Measurements from ENCODE around the gene ZFAND4. TPM values are rescaled to one million over a fixed set of nuclear protein-coding genes. Genes with fewer than 3 reads are reported as not detected.

Gene ZFAND4
- total RNA-seq, 1 donor from 2014 or later, result 9.1 TPM

DNA sequence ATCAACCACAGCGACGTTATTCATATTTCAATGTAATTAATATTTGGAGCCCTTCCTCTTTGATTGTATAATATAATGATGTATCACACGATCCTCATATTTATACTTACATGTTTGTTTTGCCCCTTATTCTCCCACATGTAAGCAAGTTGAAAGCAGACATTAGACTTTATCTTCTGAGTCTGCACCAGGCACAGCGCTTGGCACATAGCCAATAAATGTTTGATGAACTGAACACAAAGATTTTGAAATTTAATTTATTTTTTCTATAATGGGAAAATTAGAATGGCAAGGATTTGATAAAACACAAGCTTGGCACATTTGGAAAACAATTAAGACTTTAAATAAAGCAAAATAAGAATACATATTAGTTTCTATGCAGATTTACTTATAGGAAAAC is 31.6 kb downstream of the ZFAND4 start:
- TF ChIP-seq, protein P1, sequence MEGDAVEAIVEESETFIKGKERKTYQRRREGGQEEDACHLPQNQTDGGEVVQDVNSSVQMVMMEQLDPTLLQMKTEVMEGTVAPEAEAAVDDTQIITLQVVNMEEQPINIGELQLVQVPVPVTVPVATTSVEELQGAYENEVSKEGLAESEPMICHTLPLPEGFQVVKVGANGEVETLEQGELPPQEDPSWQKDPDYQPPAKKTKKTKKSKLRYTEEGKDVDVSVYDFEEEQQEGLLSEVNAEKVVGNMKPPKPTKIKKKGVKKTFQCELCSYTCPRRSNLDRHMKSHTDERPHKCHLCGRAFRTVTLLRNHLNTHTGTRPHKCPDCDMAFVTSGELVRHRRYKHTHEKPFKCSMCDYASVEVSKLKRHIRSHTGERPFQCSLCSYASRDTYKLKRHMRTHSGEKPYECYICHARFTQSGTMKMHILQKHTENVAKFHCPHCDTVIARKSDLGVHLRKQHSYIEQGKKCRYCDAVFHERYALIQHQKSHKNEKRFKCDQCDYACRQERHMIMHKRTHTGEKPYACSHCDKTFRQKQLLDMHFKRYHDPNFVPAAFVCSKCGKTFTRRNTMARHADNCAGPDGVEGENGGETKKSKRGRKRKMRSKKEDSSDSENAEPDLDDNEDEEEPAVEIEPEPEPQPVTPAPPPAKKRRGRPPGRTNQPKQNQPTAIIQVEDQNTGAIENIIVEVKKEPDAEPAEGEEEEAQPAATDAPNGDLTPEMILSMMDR (IDR thresholded peaks at IDR 0.05; ENCODE audit: insufficient read depth, low read length, poor library complexity, severe bottlenecking), result no peak
- H3K27me3 ChIP-seq (ENCODE audit: control insufficient read depth, insufficient read depth, low read length), result no peaks in the 10 kb centered on the region
- H3K36me3 ChIP-seq (ENCODE audit: control insufficient read depth, insufficient read depth, low read length), result no peaks in the 10 kb centered on the region

DNA sequence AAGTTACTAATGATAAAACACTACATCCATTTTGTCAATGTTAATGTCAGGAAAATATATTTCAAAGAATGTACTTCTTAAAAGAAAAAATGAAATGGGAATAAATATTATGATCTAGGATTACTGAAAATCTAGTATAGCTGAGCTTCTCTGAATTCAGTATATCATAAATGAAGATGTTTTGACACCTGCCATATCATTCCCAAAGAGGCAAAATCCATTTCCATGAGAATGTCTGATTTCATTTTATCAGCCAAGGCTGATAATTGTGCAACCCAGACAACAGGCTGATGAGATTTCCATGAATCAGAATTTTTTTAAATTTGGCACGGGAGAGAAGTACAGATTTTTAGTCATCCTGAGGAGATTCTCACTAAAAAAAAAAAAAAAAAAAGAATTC is 32.5 kb downstream of the ZFAND4 start:
- H3K4me3 ChIP-seq (ENCODE audit: low read depth, low read length), result no peak overlapping the region
- H3K27me3 ChIP-seq (ENCODE audit: control insufficient read depth, insufficient read depth, low read length), result no peaks in the 10 kb centered on the region
- TF ChIP-seq, protein P1 (IDR thresholded peaks at IDR 0.05; ENCODE audit: insufficient read depth, low read length, poor library complexity, severe bottlenecking), result no peak
- H3K36me3 ChIP-seq (ENCODE audit: control insufficient read depth, insufficient read depth, low read length), result no peaks in the 10 kb centered on the region
- no peak for DNase-seq (ENCODE audit: low read depth)

More for the DNA sequence above, 31.6 kb downstream of the ZFAND4 start:
- H3K4me3 ChIP-seq (ENCODE audit: low read depth, low read length), result no peak overlapping the region
- no peak for DNase-seq (ENCODE audit: low read depth)

DNA sequence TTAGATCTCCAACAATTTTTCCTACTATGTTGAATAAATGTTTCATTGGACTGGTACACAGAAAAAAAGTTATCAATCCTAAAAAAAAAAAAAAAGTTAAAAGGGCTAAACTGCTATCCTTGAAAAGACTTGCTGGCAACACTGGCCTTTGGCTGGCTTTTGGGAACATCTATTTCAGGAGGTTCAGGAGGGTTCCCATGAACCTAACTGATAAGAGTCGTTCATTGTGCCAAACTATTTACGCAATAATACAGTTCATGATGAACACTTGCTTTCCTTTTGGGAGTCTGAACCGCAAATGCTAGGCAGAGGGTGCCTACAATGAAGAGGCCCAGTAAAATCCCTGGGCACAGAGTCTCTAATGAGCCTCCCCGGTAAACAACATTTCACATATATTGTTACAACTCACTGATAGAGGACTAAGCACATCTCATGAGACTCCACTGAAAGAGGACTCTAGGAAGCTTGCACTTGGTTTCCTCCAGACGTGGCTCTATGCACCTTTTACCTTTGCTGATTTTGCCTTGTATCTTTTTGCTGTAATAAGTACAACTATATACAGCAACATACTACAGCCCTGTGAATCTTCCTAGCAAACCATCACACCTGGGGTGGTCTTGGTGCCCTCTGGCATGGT is 45.0 kb downstream of the ZFAND4 start:
- no peak for DNase-seq (ENCODE audit: low read depth)
- no peak overlapping the region for H3K4me3 ChIP-seq (ENCODE audit: low read depth, low read length)
- H3K27me3 ChIP-seq (ENCODE audit: control insufficient read depth, insufficient read depth, low read length), result no peaks in the 10 kb centered on the region
- no peaks in the 10 kb centered on the region for H3K36me3 ChIP-seq (ENCODE audit: control insufficient read depth, insufficient read depth, low read length)
- TF ChIP-seq, protein P1 (IDR thresholded peaks at IDR 0.05; ENCODE audit: insufficient read depth, low read length, poor library complexity, severe bottlenecking), result no peak

DNA sequence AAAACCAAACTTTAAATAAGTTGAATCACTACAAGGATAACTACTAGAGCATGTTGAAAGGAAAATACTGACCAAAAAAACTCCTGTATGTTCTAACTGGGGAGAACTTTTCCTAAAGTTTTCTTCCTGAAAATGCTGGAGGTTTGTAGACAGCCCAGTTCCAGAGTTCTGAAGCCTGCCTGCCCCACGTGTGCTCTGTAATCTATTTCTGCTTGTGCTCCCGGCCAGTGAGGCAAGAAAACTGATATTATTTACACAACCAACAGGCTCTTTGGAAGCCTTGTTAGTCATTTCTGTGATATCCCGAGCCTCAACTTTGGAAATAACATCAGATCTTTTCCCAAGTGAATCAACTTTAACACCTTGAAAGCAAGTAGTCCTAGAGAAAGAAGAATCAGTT is 46.7 kb downstream of the ZFAND4 start:
- TF ChIP-seq, protein P1 (IDR thresholded peaks at IDR 0.05; ENCODE audit: insufficient read depth, low read length, poor library complexity, severe bottlenecking), result no peak
- no peak overlapping the region for H3K4me3 ChIP-seq (ENCODE audit: low read depth, low read length)
- DNase-seq (ENCODE audit: low read depth), result no peak
- H3K36me3 ChIP-seq (ENCODE audit: control insufficient read depth, insufficient read depth, low read length), result no peaks in the 10 kb centered on the region
- H3K27me3 ChIP-seq (ENCODE audit: control insufficient read depth, insufficient read depth, low read length), result no peaks in the 10 kb centered on the region

- Histone ChIP-seq H3K36me3 (ENCODE audit: control insufficient read depth, insufficient read depth, low read length) (no peaks in the 10 kb centered on the region), H3K27me3 (ENCODE audit: control insufficient read depth, insufficient read depth, low read length) (no peaks in the 10 kb centered on the region), H3K4me3 (ENCODE audit: low read depth, low read length) (no peak overlapping the region)
- TF ChIP-seq, protein P1 (IDR thresholded peaks at IDR 0.05; ENCODE audit: insufficient read depth, low read length, poor library complexity, severe bottlenecking), result no peak
- no peak for DNase-seq (ENCODE audit: low read depth)
These were observed 47.8 kb downstream of the ZFAND4 start for GRCh38 chr10:45624724-45625123.

GRCh38 chr10:45614869-45615268 is 57.7 kb downstream of the ZFAND4 start:
- Histone ChIP-seq H3K27me3 (ENCODE audit: control insufficient read depth, insufficient read depth, low read length) (no peaks in the 10 kb centered on the region), H3K4me3 (ENCODE audit: low read depth, low read length) (no peak overlapping the region), H3K36me3 (ENCODE audit: control insufficient read depth, insufficient read depth, low read length) (no peaks in the 10 kb centered on the region)
- TF ChIP-seq, protein P1 (IDR thresholded peaks at IDR 0.05; ENCODE audit: insufficient read depth, low read length, poor library complexity, severe bottlenecking), result no peak
- DNase-seq (ENCODE audit: low read depth), result no peak
